Duodenal mucosa (tissue), 2 donors: ENCODE results near the gene GK.
"Not testable (repeated sequence)": the region's sequence is repeated elsewhere in the genome, so short reads cannot be mapped to it uniquely, and the experiment has no call there.

ENCODE experiments used
- H3K27ac ChIP-seq: one replicate; pipeline ENCODE4 v1.7.0; 2013; ENCODE audit warnings: low read depth, low read length
- H3K27me3 ChIP-seq, 2 donors: one replicate each; pipeline ENCODE4 v1.7.0; 2013; ENCODE audit warnings: low read length in 2 of 2, control low read depth in 1 of 2; ENCODE audit not compliant: insufficient read depth in 2 of 2, control insufficient read depth in 1 of 2
- H3K36me3 ChIP-seq, 2 donors: one replicate each; pipeline ENCODE4 v1.7.0; 2013; ENCODE audit warnings: low read length in 2 of 2, control low read depth in 1 of 2; ENCODE audit not compliant: insufficient read depth in 2 of 2, control insufficient read depth in 1 of 2
- H3K4me1 ChIP-seq, 2 donors: one replicate each; pipeline ENCODE4 v1.7.0; 2013; ENCODE audit warnings: low read length in 2 of 2, control low read depth in 1 of 2; ENCODE audit not compliant: insufficient read depth in 2 of 2, control insufficient read depth in 1 of 2
- H3K4me3 ChIP-seq, 2 donors: one replicate each; pipeline ENCODE4 v1.7.0; 2013; ENCODE audit warnings: low read length in 2 of 2, low read depth in 1 of 2
- H3K9ac ChIP-seq, 2 donors: one replicate each; pipeline ENCODE4 v1.7.0; 2013; ENCODE audit warnings: low read length in 2 of 2, low read depth in 1 of 2
- H3K9me3 ChIP-seq, 2 donors: one replicate each; pipeline ENCODE4 v1.7.0; 2013; ENCODE audit warnings: low read length in 2 of 2, control low read depth in 1 of 2; ENCODE audit not compliant: control insufficient read depth in 1 of 2

GK gene

GRCh38 chrX:30735839-30736238 lies 82.6 kb downstream of the GK start:
- Histone ChIP-seq H3K36me3 (no peaks in the 10 kb centered on the region), H3K9ac (no peak overlapping the region), H3K4me3 (no peak overlapping the region), H3K27ac (no peak overlapping the region), H3K9me3 (no peaks in the 10 kb centered on the region), H3K4me1 (no peaks in the 10 kb centered on the region), H3K27me3 (no peaks in the 10 kb centered on the region)

GRCh38 chrX:30741545-30741944 lies 88.3 kb downstream of the GK start:
- Histone ChIP-seq H3K27me3 (no peaks in the 10 kb centered on the region), H3K36me3 (no peaks in the 10 kb centered on the region), H3K9me3 (no peaks in the 10 kb centered on the region), H3K4me1 (no peaks in the 10 kb centered on the region), H3K9ac (no peak overlapping the region), H3K4me3 (no peak overlapping the region), H3K27ac (no peak overlapping the region)

- H3K36me3 ChIP-seq = no peaks in the 10 kb centered on the region
- H3K27me3 ChIP-seq = no peaks in the 10 kb centered on the region
- H3K9ac ChIP-seq = no peak overlapping the region
- H3K9me3 ChIP-seq = no peaks in the 10 kb centered on the region
- H3K27ac ChIP-seq = no peak overlapping the region
- H3K4me3 ChIP-seq = no peak overlapping the region
- no peaks in the 10 kb centered on the region for H3K4me1 ChIP-seq
These were observed 95.2 kb downstream of the GK start for GRCh38 chrX:30748342-30748960.

- Histone ChIP-seq H3K27ac (no peak overlapping the region), H3K4me3 (no peak overlapping the region), H3K27me3 (no peaks in the 10 kb centered on the region)
These were observed 98.3 kb downstream of the GK start for GRCh38 chrX:30751497-30751896.

GRCh38 chrX:30762755-30763154 lies 109.5 kb downstream of the GK start:
- Histone ChIP-seq H3K9ac (no peak overlapping the region), H3K36me3 (no peaks in the 10 kb centered on the region), H3K9me3 (no peaks in the 10 kb centered on the region), H3K27ac (no peak overlapping the region), H3K4me3 (no peak overlapping the region), H3K4me1 (no peaks in the 10 kb centered on the region), H3K27me3 (no peaks in the 10 kb centered on the region)

More at GRCh38 chrX:30751497-30751896, 98.3 kb downstream of the GK start:
- H3K9me3 ChIP-seq = no peaks in the 10 kb centered on the region
- no peak overlapping the region for H3K9ac ChIP-seq
- no peaks in the 10 kb centered on the region for H3K36me3 ChIP-seq
- H3K4me1 ChIP-seq = no peaks in the 10 kb centered on the region

- not testable (repeated sequence) for H3K9ac ChIP-seq, H3K4me3 ChIP-seq, H3K9me3 ChIP-seq, H3K27me3 ChIP-seq, H3K36me3 ChIP-seq, H3K4me1 ChIP-seq, H3K27ac ChIP-seq
These were observed 120.5 kb downstream of the GK start for GRCh38 chrX:30773764-30774163.

- Histone ChIP-seq H3K9ac (no peak overlapping the region), H3K4me3 (no peak overlapping the region), H3K27me3 (no peaks in the 10 kb centered on the region), H3K9me3 (no peaks in the 10 kb centered on the region), H3K4me1 (no peaks in the 10 kb centered on the region), H3K27ac (no peak overlapping the region), H3K36me3 (no peaks in the 10 kb centered on the region)
These were observed 124.4 kb downstream of the GK start for GRCh38 chrX:30777575-30777974.

GRCh38 chrX:30779453-30780030 lies 126.3 kb downstream of the GK start:
- H3K9ac ChIP-seq = no peak overlapping the region

More at GRCh38 chrX:30779453-30780030, 126.3 kb downstream of the GK start:
- Histone ChIP-seq H3K36me3 (no peaks in the 10 kb centered on the region), H3K9me3 (no peaks in the 10 kb centered on the region), H3K4me3 (no peak overlapping the region), H3K4me1 (no peaks in the 10 kb centered on the region), H3K27ac (no peak overlapping the region), H3K27me3 (no peaks in the 10 kb centered on the region)
